MCF 10A (cell line): ENCODE data around the gene PRKACG. TPM values are rescaled to one million over a fixed set of nuclear protein-coding genes. Genes with fewer than 3 reads are reported as not detected.
"Not testable (repeated sequence)": the region's sequence is repeated elsewhere in the genome, so short reads cannot be mapped to it uniquely, and the experiment has no call there.

Experiments used
- BruUV-seq: library from RNA; stranded (reverse); fragments of 400-500 nt; replicated peaks from 2 replicates; lab custom pipeline; 2021; lab: Mats Ljungman, UMichigan
- CTCF ChIA-PET: fragments of 300-600 bp; sonication (Branson Sonifier 250); formaldehyde crosslinking; extraction: SDS; loops from one replicate; lab custom pipeline; 2021; ENCODE audit warnings: antibody characterized with exemption, inconsistent platforms; lab: Yijun Ruan, JAX
- POLR2A ChIA-PET: fragments of 300-600, 350-650 bp; sonication (Branson Sonifier 250); formaldehyde crosslinking; extraction: SDS; loops from one replicate; lab custom pipeline; 2020; ENCODE audit warnings: antibody characterized with exemption, inconsistent platforms; lab: Yijun Ruan, JAX
- DNase-seq: peaks from one replicate; pipeline ENCODE4 v3.0.0-alpha.2; 2018; ENCODE audit not compliant: unreplicated experiment
- H3K27ac Mint-ChIP-seq: one replicate; pipeline ENCODE4 v1.8.0; 2022; ENCODE audit warnings: mild to moderate bottlenecking, low read depth, mixed read lengths; ENCODE audit not compliant: unreplicated experiment
- H3K27me3 Mint-ChIP-seq: one replicate; pipeline ENCODE4 v1.8.0; 2022; ENCODE audit warnings: mixed read lengths; ENCODE audit not compliant: insufficient read depth, unreplicated experiment
- H3K36me3 Mint-ChIP-seq: one replicate; pipeline ENCODE4 v1.8.0; 2022; ENCODE audit warnings: mild to moderate bottlenecking, moderate library complexity, mixed read lengths; ENCODE audit not compliant: insufficient read depth, unreplicated experiment
- H3K4me1 Mint-ChIP-seq: one replicate; pipeline ENCODE4 v1.8.0; 2022; ENCODE audit warnings: mixed read lengths; ENCODE audit not compliant: insufficient read depth, unreplicated experiment
- H3K4me3 Mint-ChIP-seq: one replicate; pipeline ENCODE4 v1.8.0; 2022; ENCODE audit warnings: mild to moderate bottlenecking, moderate library complexity, mixed read lengths; ENCODE audit not compliant: unreplicated experiment
- H3K9me3 Mint-ChIP-seq: one replicate; pipeline ENCODE4 v1.8.0; 2022; ENCODE audit warnings: mixed read lengths; ENCODE audit not compliant: unreplicated experiment
- intact Hi-C: fragments of 100-400 bp; cut with micrococcal nuclease; formaldehyde crosslinking; loops from 2 replicates; pipeline ENCODE4 v1.14.1; 2022
- total RNA-seq: library from RNA; stranded (reverse); gene quantifications from 2 replicates; pipeline ENCODE4 v1.2.3, GENCODE V29; 2022
- TF ChIP-seq, protein P1 (sequence below): fragments of 200-600 bp; IDR thresholded peaks from one replicate; pipeline ENCODE4 v1.8.0; 2022; ENCODE audit warnings: antibody characterized with exemption, mild to moderate bottlenecking; ENCODE audit not compliant: unreplicated experiment

Gene PRKACG
- total RNA-seq, 1 experiment from 2014 or later, result not detected

DNA sequence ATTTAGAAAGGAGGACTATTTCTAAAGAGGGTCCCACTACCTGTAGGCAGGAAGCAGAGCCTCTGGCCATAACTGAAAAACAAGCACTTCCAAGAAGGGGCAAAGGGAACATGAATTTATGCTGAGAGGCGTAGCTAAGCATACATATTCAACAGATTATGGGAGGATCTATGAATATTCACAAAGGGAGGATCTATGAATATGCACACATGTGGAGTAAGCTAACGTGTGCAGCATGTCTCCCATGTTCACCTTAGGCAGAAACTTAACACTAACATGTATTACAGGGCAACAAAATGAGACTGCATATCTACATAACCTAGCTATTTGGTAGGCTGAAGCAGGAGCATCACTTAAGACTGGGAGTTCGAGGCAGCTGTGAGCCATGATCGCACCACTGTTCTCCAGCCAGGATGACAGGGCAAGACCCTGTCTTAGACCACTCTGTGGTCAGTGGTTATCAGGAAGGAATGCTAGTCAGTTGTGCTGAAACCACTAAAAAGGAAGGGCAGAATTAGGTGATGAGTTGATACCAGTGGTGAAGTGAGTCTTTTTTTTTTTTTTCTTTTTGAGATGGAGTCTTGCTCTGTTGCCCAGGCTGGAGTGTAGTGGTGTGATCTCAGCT, 42.4 kb upstream of the PRKACG start:
- TF ChIP-seq, protein P1, sequence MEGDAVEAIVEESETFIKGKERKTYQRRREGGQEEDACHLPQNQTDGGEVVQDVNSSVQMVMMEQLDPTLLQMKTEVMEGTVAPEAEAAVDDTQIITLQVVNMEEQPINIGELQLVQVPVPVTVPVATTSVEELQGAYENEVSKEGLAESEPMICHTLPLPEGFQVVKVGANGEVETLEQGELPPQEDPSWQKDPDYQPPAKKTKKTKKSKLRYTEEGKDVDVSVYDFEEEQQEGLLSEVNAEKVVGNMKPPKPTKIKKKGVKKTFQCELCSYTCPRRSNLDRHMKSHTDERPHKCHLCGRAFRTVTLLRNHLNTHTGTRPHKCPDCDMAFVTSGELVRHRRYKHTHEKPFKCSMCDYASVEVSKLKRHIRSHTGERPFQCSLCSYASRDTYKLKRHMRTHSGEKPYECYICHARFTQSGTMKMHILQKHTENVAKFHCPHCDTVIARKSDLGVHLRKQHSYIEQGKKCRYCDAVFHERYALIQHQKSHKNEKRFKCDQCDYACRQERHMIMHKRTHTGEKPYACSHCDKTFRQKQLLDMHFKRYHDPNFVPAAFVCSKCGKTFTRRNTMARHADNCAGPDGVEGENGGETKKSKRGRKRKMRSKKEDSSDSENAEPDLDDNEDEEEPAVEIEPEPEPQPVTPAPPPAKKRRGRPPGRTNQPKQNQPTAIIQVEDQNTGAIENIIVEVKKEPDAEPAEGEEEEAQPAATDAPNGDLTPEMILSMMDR, result no peak
- BruUV-seq, result no TSS peak
- H3K36me3 Mint-ChIP-seq, result peaks cover 43% of the 10 kb centered on the region
- H3K4me1 Mint-ChIP-seq, result no peaks in the 10 kb centered on the region
- H3K27me3 Mint-ChIP-seq, result no peaks in the 10 kb centered on the region
- ChIA-PET POLR2A (interaction anchor here (0.6 to 1.5 kb wide), 2 partner anchors 119 to 128 kb away, joined by 3 to 4 read pairs; no protein-coding TSS in a partner anchor), CTCF (interaction anchor here (0.6 to 20.2 kb wide), 14 partner anchors 11 to 357 kb away, joined by 3 to 481 read pairs (median 3); no protein-coding TSS in a partner anchor)
- no peak overlapping the region for H3K4me3 Mint-ChIP-seq
- DNase-seq, result no peak
- intact Hi-C loops, result no loop called here
- H3K9me3 Mint-ChIP-seq, result no peaks in the 10 kb centered on the region
- H3K27ac Mint-ChIP-seq, result peak overlapping the region; percentile 69

DNA sequence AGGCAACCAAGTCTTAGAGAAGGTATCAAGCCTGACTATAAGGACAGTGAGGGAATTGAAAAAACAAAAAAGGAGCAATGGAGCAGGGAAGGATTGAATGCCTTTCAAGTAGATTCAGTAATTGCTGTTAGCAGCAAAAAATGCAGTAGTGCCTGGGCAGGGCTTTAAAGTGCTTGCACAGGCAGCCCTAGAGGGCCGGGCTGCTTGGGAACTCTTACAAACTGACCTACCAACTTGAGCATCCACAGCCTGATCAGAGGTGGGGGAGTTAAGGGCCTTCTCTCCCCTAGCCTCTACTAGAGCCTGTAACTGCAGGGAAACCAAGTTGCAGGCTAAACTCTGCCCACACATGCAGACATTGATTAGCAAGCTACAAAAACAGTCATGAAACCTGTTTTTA, 41.1 kb upstream of the PRKACG start:
- Mint-ChIP-seq H3K27me3 (no peaks in the 10 kb centered on the region), H3K4me3 (no peak overlapping the region), H3K4me1 (no peaks in the 10 kb centered on the region), H3K36me3 (peaks cover 37% of the 10 kb centered on the region), H3K27ac (no peak overlapping the region), H3K9me3 (no peaks in the 10 kb centered on the region)
- TF ChIP-seq, protein P1, result no peak
- ChIA-PET CTCF (interaction anchor here (0.5 to 20.2 kb wide), 29 partner anchors 8 to 366 kb away, joined by 3 to 481 read pairs (median 4); partner anchors contain the start of gene FXN), POLR2A (interaction anchor here (0.8 to 1.6 kb wide), 5 partner anchors 66 to 132 kb away, joined by 3 to 6 read pairs (median 4); no protein-coding TSS in a partner anchor)
- BruUV-seq, result no TSS peak
- no peak for DNase-seq
- intact Hi-C loops, result loop anchor here (1.0 to 2.0 kb wide), 3 partner anchors 66 to 138 kb away; no protein-coding TSS in a partner anchor

DNA sequence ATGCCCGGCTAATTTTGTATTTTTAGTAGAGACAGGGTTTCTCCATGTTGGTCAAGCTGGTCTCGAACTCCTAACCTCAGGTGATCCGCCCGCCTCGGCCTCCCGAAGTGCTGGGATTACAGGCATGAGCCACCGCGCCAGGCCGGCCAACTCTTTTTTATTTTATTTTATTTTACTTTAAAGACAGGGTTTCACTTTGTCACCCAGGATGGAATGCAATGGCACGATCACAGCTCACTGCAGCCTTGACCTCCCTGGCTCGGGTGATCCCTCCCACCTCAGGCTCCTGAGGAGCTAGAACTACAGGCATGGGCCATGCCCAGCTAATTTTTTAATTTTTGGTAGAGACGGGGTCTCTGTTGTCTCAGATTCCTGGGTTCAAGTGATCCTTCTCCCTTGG, 37.0 kb upstream of the PRKACG start:
- H3K27ac Mint-ChIP-seq, H3K9me3 Mint-ChIP-seq, H3K27me3 Mint-ChIP-seq, DNase-seq, BruUV-seq, intact Hi-C loops, H3K4me3 Mint-ChIP-seq, H3K4me1 Mint-ChIP-seq: not testable (repeated sequence)
- H3K36me3 Mint-ChIP-seq, result peaks cover 35% of the 10 kb centered on the region
- ChIA-PET POLR2A (interaction anchor here (0.7 kb wide), 1 partner anchor 149 kb away, joined by 3 read pairs; no protein-coding TSS in a partner anchor), CTCF (interaction anchor here (0.6 to 20.2 kb wide), 5 partner anchors 15 to 172 kb away, joined by 3 to 481 read pairs (median 27); partner anchors contain the start of gene FXN)

DNA sequence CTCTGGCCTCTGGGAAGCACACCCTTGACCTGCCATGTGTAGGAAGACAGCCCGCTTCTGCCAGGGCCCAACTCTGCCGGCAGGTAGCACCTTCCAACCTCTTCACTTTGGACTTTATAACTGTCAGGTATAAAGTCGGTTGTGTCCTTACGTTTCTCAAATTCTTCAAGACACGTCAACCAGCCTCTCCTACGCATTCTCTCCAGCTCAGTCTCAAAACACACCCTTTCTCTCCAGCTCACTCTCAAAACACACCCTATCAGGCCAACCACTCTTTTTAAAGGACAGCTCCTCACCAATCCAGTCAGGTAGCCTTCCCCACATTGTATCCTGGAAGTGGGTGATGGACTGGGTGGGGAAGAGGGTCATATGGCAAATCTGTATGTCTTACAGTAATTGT, 35.2 kb upstream of the PRKACG start:
- Mint-ChIP-seq H3K4me1 (peaks cover 6% of the 10 kb centered on the region), H3K27ac (no peak overlapping the region), H3K9me3 (no peaks in the 10 kb centered on the region), H3K27me3 (no peaks in the 10 kb centered on the region), H3K4me3 (no peak overlapping the region), H3K36me3 (peaks cover 34% of the 10 kb centered on the region)
- intact Hi-C loops, result no loop called here
- no peak for DNase-seq
- TF ChIP-seq, protein P1, result no peak
- no TSS peak for BruUV-seq
- POLR2A ChIA-PET, result interaction anchor here (0.6 to 2.0 kb wide), 3 partner anchors 13 to 125 kb away, joined by 3 to 8 read pairs (median 3); partner anchors contain the start of genes FXN and TJP2
- CTCF ChIA-PET, result interaction anchor here (0.7 to 20.2 kb wide), 4 partner anchors 13 to 844 kb away, joined by 3 to 481 read pairs (median 12); partner anchors contain the start of gene FXN
